Measurements from ENCODE around the gene NUS1. TPM values are rescaled to one million over a fixed set of nuclear protein-coding genes. Genes with fewer than 3 reads are reported as not detected.
"Not testable (repeated sequence)": the region's sequence is repeated elsewhere in the genome, so short reads cannot be mapped to it uniquely, and the experiment has no call there.

NUS1 gene
- total RNA-seq: 33.7 and 35.7 TPM in 2 replicates
- long read RNA-seq, full-length matches to known transcripts: 8 of 25 reads
- long read RNA-seq, partial matches to known transcripts: 15 of 25 reads
- long read RNA-seq, other reads (novel, unspliced or antisense): 2 of 25 reads

DNA sequence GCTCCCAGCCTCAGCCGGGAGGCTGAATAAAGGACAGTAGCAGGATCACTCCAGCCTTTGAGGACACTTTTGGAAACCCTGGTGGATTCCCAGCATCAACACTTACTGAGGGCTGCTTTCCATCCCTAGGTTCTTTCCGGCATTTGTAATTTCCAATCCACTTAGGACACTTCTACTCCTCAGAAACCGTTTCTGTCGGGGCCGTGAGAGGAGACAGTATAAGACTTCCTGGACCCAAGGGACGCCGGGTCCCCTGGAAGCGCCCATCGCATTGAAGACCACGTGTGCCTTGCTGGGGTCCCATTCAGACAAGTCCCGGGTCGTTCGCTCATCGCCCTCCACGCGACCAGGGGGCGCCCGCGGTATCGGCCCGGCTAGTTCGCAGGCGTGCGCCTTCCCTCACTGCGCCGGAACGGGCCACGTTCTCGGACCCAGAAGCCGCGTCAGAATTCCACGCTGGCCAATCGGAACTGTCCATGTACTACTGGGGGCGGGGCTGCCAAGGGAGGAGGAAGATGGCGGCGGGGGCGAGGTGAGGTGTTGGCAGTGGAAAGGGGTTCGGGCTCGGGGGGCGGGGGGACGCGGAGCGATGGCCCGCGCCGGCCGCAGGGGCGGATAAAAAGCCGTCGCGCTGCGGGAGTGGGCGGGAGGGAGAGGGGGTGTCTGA, at the start of gene NUS1:
Gene NUS1 (plus strand): TSS at position 479 of the 667 bp plus-strand sequence. CDS start 202 bp downstream, outside the sequence.
- Mint-ChIP-seq H3K36me3 (ENCODE audit: low read depth) (peaks cover 3% of the 10 kb centered on the region), H3K27me3 (ENCODE audit: low read depth) (no peaks in the 10 kb centered on the region), H3K4me1 (peaks cover 35% of the 10 kb centered on the region), H3K4me3 (peak within 1 kb of the TSS; percentile 98), H3K27ac (ENCODE audit: unreplicated experiment) (peak within 1 kb of the TSS; percentile 96), H3K9me3 (no peaks in the 10 kb centered on the region)
- TF ChIP-seq, protein P1, sequence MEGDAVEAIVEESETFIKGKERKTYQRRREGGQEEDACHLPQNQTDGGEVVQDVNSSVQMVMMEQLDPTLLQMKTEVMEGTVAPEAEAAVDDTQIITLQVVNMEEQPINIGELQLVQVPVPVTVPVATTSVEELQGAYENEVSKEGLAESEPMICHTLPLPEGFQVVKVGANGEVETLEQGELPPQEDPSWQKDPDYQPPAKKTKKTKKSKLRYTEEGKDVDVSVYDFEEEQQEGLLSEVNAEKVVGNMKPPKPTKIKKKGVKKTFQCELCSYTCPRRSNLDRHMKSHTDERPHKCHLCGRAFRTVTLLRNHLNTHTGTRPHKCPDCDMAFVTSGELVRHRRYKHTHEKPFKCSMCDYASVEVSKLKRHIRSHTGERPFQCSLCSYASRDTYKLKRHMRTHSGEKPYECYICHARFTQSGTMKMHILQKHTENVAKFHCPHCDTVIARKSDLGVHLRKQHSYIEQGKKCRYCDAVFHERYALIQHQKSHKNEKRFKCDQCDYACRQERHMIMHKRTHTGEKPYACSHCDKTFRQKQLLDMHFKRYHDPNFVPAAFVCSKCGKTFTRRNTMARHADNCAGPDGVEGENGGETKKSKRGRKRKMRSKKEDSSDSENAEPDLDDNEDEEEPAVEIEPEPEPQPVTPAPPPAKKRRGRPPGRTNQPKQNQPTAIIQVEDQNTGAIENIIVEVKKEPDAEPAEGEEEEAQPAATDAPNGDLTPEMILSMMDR (conservative IDR thresholded peaks at IDR 0.05): peak; percentile 75
- peak; percentile 96 for DNase-seq (ENCODE audit: low read depth, low spot score)

DNA sequence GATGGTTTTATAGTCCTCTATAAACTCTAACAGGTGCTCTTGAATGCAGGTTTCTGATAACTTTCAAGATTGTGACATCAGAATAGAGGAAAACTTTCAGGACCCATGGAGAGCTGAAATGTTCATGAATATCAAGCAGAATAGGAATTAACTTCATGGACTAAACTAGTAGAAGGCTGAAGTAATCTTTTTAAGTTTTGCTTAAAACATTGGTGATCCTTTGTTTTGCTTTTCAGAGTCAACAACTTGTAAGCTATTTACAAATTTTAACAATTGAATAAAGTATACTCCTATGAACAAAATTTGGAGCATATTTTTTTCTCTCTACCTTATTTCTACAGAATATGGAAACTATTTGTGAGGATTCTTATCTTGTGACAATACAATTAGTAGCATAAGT, 47.7 kb upstream of the NUS1 start:
- Mint-ChIP-seq H3K4me3 (no peak overlapping the region), H3K9me3 (peaks cover 15% of the 10 kb centered on the region)
- TF ChIP-seq, protein P1 (conservative IDR thresholded peaks at IDR 0.05): no peak

DNA sequence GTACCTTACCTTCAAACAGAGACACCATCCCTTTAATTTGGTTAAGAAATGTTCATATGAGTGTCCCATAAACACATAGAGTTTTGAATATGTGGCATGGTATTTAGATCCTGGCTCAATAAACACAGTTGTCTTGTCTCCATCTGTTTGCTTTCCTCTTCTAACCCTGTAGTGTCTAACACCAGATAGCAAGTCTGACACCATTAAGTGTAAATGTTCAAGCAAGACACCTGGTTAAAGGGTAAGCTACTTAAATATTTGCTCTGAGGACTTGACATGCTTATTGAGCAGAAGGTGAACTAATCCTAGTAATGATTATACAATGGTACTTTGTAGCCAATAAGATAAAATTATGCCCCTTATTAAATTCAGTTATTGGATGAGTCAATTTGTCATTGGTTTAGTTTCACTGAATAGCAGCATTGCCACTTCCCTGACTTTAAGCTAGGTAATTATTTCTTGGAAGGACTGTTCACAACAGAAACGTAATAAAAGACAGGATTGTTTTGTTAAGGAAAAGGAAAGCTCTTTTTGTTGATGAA, 46.1 kb upstream of the NUS1 start:
- Mint-ChIP-seq H3K27me3 (ENCODE audit: low read depth) (no peaks in the 10 kb centered on the region), H3K9me3 (peaks cover 11% of the 10 kb centered on the region), H3K4me1 (no peaks in the 10 kb centered on the region), H3K27ac (ENCODE audit: unreplicated experiment) (no peak overlapping the region), H3K4me3 (no peak overlapping the region), H3K36me3 (ENCODE audit: low read depth) (peaks cover 7% of the 10 kb centered on the region)
- TF ChIP-seq, protein P1 (conservative IDR thresholded peaks at IDR 0.05): no peak
- DNase-seq (ENCODE audit: low read depth, low spot score): no peak

More for the DNA sequence above, 47.7 kb upstream of the NUS1 start:
- DNase-seq (ENCODE audit: low read depth, low spot score): no peak
- Mint-ChIP-seq H3K4me1 (no peaks in the 10 kb centered on the region), H3K36me3 (ENCODE audit: low read depth) (peaks cover 10% of the 10 kb centered on the region), H3K27ac (ENCODE audit: unreplicated experiment) (no peak overlapping the region), H3K27me3 (ENCODE audit: low read depth) (no peaks in the 10 kb centered on the region)

DNA sequence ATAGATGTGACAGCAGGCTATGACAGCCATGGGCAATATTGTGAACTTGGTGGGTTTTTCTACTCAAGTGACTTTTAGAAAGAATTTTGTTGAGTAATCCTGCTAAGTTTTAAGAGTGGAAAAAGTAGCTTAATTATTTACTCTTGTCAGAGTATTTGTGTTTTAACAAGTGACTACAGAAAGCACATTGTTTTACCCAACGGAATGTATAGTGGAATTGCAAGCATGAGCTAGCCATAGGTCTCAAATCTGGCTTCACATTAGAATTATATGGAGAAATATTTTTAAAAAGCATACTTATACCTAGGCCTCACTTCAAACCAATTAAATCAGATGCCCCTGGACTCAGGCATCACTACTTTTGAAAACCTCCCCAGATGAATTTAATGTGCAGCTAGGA, 37.5 kb upstream of the NUS1 start:
- no peak for DNase-seq (ENCODE audit: low read depth, low spot score)
- Mint-ChIP-seq H3K36me3 (ENCODE audit: low read depth) (peaks cover 4% of the 10 kb centered on the region), H3K4me3 (no peak overlapping the region), H3K27ac (ENCODE audit: unreplicated experiment) (no peak overlapping the region), H3K9me3 (peaks cover 3% of the 10 kb centered on the region), H3K4me1 (no peaks in the 10 kb centered on the region), H3K27me3 (ENCODE audit: low read depth) (no peaks in the 10 kb centered on the region)
- TF ChIP-seq, protein P1 (conservative IDR thresholded peaks at IDR 0.05): no peak

DNA sequence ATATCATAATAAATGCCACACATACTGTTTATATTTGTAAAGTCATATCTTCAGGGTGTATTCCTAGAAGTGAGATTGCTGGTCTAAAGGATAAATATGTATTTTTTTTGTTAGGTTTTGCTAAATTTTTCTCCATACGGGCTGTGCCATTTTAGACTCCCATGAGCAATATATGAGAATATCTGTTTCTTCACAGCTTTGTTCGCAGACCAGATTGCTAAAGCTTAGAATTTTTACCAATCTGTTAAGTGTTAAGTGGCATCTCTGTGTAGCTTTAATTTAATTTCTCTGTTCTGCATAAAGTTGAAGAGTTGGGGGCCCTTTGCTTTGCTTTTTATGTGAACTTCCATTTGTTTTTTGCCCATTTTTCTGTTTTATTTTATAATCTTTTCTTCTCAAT, 32.3 kb upstream of the NUS1 start:
- H3K27ac Mint-ChIP-seq (ENCODE audit: unreplicated experiment): no peak overlapping the region
- no peaks in the 10 kb centered on the region for H3K27me3 Mint-ChIP-seq (ENCODE audit: low read depth)
- H3K4me1 Mint-ChIP-seq: no peaks in the 10 kb centered on the region
- no peak overlapping the region for H3K4me3 Mint-ChIP-seq
- peaks cover 3% of the 10 kb centered on the region for H3K9me3 Mint-ChIP-seq
- DNase-seq (ENCODE audit: low read depth, low spot score): no peak
- TF ChIP-seq, protein P1 (conservative IDR thresholded peaks at IDR 0.05): no peak
- H3K36me3 Mint-ChIP-seq (ENCODE audit: low read depth): peaks cover 4% of the 10 kb centered on the region

DNA sequence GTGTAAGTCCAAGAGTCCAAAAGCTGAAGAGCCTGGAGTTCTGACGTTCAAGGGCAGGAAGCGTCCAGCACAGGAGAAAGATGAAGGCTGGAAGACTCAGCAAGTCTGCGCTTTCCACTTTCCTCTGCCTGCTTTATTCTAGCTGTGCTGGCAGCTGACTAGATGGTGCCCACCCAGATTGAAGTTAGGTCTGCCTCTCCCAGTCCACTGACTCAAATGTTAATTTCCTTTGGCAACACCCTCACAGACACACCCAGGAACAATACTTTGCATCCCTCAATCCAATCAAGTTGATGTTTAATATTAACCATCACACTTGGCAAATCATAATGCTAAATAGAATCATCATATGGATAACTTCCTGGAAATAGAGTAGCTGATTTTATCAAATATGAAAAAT, 23.3 kb upstream of the NUS1 start:
- H3K9me3 Mint-ChIP-seq: peaks cover 12% of the 10 kb centered on the region
- H3K4me3 Mint-ChIP-seq; H3K27me3 Mint-ChIP-seq (ENCODE audit: low read depth); H3K36me3 Mint-ChIP-seq (ENCODE audit: low read depth); DNase-seq (ENCODE audit: low read depth, low spot score); H3K27ac Mint-ChIP-seq (ENCODE audit: unreplicated experiment): not testable (repeated sequence)
- peaks cover 12% of the 10 kb centered on the region for H3K4me1 Mint-ChIP-seq
